HepG2 (cell line): ENCODE data around the gene SLC28A3.

Experiments
- CBX1 ChIP-seq: IDR thresholded peaks from one replicate; pipeline ENCODE4 v1.6.1; 2016; ENCODE audit warnings: antibody characterized with exemption, low read depth
- CEBPG ChIP-seq: IDR thresholded peaks from 2 replicates; pipeline ENCODE4 v1.6.1; 2016
- CTCF ChIP-seq: sonication (generic); formaldehyde crosslinking; IDR thresholded peaks from 2 replicates; pipeline ENCODE4 v1.5.0; 2020; ENCODE audit warnings: mild to moderate bottlenecking, missing genetic modification reagents, moderate library complexity
- EP300 ChIP-seq, 3 experiments: sonication (generic) in 1 of 3; formaldehyde crosslinking in 1 of 3; IDR thresholded peaks; 2 replicates each; pipeline versions ENCODE4 v1.5.1 to v1.6.1; 2011 to 2020; ENCODE audit warnings: low read depth in 2 of 3, low read length in 2 of 3, borderline replicate concordance in 1 of 3, improper control_type of control experiment in 1 of 3, mild to moderate bottlenecking in 1 of 3, missing genetic modification reagents in 1 of 3, moderate library complexity in 1 of 3
- PRDM15 ChIP-seq: sonication (generic); formaldehyde crosslinking; IDR thresholded peaks from 2 replicates; pipeline ENCODE4 v1.4.0; 2020; ENCODE audit warnings: missing genetic modification reagents
- TBL1XR1 ChIP-seq: fragments of 150-350 bp; IDR thresholded peaks from 2 replicates; pipeline ENCODE4 v1.6.1; 2014; ENCODE audit warnings: borderline replicate concordance, low read length; ENCODE audit not compliant: partially characterized antibody
- ZFY ChIP-seq: sonication (generic); formaldehyde crosslinking; IDR thresholded peaks from 2 replicates; pipeline ENCODE4 v1.4.0; 2020; ENCODE audit warnings: missing genetic modification reagents

DNA sequence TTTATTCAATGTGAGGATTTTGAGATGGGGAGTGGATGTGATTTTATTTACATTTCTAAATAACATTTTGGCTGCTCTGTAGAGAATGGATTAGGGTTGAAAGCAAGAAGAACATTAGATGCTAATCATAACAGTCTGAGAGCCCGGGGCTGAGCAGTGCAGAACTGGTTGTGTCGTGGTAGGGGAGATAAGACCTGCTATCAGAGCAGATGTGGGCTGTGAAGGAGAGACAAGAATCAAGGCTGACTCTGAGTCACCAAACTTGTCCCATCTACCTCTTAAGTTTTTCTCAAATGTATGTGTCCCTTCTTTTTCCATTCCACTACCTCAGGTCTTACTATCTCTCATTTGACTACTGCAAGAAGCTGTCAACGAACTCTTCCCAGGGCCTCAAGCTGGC, 35.4 kb upstream of the SLC28A3 start:
- no peak for TF ChIP-seq CBX1
- no peak for TF ChIP-seq CTCF (CRISPR knock-in tag)
- no peak for TF ChIP-seq TBL1XR1
- TF ChIP-seq EP300 (IDR thresholded peaks at IDR 0.05; ENCODE audit: low read depth in 2 of 2, low read length in 2 of 2), result no peak
- no peak for TF ChIP-seq EP300 (CRISPR knock-in tag; IDR thresholded peaks at IDR 0.05; ENCODE audit: borderline replicate concordance)
- TF ChIP-seq PRDM15 (CRISPR knock-in tag), result no peak
- TF ChIP-seq CEBPG (CRISPR knock-in tag), result no peak
- no peak for TF ChIP-seq ZFY
